ENCODE data around the gene GPC5.

The GPC5 gene

DNA sequence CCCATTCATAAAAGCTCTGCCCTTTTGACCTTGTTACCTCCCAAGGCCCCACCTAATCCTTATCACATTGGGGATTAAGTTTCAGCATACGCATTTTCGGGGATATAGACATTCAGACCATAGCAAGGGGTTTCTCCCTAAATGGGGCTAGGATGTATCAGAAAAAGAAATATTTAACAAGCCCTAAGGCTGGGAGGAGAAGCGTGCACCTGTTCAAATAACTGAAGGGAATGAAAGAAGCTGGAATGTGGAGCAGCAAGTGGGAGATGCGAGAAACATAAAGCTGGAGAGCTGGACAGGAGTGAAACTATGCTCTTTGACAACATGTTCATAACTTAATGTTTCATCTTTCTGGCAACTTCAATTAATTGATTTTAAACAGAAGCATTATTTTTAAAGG, 1016.4 kb downstream of the GPC5 start:
- H3K4me3 ChIP-seq (ENCODE audit: low read depth, low read length): no peak overlapping the region
- DNase-seq (ENCODE audit: low read depth): no peak
- TF ChIP-seq, protein P1, sequence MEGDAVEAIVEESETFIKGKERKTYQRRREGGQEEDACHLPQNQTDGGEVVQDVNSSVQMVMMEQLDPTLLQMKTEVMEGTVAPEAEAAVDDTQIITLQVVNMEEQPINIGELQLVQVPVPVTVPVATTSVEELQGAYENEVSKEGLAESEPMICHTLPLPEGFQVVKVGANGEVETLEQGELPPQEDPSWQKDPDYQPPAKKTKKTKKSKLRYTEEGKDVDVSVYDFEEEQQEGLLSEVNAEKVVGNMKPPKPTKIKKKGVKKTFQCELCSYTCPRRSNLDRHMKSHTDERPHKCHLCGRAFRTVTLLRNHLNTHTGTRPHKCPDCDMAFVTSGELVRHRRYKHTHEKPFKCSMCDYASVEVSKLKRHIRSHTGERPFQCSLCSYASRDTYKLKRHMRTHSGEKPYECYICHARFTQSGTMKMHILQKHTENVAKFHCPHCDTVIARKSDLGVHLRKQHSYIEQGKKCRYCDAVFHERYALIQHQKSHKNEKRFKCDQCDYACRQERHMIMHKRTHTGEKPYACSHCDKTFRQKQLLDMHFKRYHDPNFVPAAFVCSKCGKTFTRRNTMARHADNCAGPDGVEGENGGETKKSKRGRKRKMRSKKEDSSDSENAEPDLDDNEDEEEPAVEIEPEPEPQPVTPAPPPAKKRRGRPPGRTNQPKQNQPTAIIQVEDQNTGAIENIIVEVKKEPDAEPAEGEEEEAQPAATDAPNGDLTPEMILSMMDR (conservative IDR thresholded peaks at IDR 0.05; ENCODE audit: low read depth, low read length): no peak

DNA sequence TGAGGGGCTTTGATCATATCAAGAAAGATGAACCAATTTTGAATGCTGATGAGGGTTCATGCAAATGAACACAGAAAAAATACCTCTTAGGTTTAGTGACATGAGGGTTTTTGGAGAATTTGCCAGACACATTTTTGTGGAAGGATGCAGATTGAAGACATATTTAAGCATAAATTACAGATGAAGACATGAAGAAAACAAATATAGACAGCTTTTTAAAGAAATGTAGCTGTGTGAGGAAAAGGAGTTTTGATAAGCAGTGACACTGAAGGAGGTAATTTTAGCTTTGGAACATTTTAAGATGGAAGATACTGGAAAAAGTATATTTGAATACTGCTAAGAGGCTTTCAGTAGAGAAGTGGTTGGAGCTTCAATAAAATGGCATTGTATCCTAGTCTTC, 1017.4 kb downstream of the GPC5 start:
- TF ChIP-seq, protein P1 (conservative IDR thresholded peaks at IDR 0.05; ENCODE audit: low read depth, low read length): no peak
- no peak for DNase-seq (ENCODE audit: low read depth)
- no peak overlapping the region for H3K4me3 ChIP-seq (ENCODE audit: low read depth, low read length)

DNA sequence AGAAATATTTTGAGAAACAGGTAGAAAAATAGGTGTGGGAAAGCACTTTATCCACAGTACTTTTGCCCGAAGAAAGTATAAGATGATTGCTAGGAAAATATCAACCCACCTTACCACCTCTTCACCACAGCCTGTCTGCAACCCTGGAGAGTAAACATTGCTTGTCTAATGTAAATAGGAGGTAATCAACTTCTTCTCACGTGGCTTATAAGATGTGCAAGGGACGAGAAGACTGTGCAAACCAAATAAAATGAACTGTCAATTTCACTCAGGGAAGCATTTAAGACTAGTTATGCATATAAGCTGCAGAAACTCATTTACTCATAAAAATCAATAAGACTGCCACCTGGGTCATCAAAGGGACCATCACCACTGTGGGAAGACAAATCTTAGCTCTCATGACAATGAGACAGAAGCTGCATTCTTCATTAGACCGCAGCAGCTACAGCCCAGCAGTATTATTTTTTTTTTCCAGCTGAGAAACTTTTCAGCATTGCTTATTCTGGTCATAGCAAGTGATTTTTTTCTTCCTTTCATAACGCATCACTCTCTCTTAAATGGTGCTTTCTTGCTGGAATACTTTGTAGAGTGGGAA, 1020.5 kb downstream of the GPC5 start:
- TF ChIP-seq, protein P1 (conservative IDR thresholded peaks at IDR 0.05; ENCODE audit: low read depth, low read length): no peak
- DNase-seq (ENCODE audit: low read depth): peak; percentile 12
- H3K4me3 ChIP-seq (ENCODE audit: low read depth, low read length): no peak overlapping the region

DNA sequence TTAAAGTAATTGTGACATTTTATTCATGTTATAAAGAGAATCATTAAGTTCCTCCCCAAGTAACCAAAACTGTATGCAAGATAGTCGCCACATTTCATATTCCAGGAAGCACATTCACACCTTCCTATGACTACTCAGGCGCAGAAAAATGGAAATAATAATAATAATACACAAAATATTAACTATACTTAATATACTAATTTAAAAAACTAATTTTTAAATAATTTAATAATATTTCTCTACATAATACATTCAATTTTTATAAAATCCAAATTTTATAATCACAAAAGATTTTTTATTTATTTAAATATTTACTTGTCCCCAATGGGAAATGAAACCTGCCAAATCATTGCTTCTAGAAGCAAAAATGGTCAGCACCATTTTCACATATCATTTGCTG, 1030.8 kb downstream of the GPC5 start:
- DNase-seq (ENCODE audit: low read depth): no peak
- H3K4me3 ChIP-seq (ENCODE audit: low read depth, low read length): no peak overlapping the region
- TF ChIP-seq, protein P1 (conservative IDR thresholded peaks at IDR 0.05; ENCODE audit: low read depth, low read length): no peak

DNA sequence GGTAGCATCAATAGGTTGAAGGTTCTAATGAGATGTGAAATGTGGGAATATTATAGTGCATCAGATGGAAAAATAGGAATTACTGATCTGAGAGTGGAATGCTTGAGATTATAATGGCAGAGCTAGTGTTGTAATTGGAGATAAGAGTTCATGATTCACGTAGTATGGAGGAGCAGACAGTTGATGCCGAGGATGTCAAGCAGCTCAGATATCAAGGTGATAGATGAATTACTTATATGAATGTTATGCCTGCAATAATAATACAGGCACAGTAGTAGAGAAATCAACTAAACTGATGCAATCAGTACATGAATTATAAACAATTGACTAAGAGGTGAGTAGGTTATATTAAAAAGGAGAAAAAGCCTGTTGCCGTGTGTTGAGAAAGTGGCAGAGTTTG, 1035.0 kb downstream of the GPC5 start:
- TF ChIP-seq, protein P1 (conservative IDR thresholded peaks at IDR 0.05; ENCODE audit: low read depth, low read length): no peak
- DNase-seq (ENCODE audit: low read depth): no peak
- no peak overlapping the region for H3K4me3 ChIP-seq (ENCODE audit: low read depth, low read length)

DNA sequence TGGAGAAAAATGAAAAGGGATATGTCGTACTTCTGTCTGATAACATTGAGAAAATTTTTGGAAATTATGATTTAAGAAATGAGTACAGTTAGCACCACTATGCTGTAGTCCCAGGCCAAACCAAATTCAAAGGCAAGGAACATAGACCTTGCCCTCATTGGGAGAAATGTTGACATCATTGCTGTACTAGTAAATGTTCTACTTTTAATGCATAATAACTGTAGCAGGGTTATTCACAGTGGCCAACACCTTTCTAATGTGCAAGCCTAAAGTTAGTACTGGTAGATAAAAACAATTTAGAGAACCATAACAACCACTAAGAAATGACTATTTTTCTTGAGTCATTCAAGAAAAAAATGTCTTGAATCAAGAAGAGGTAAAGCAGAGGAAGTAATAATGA, 1035.5 kb downstream of the GPC5 start:
- TF ChIP-seq, protein P1 (conservative IDR thresholded peaks at IDR 0.05; ENCODE audit: low read depth, low read length): no peak
- H3K4me3 ChIP-seq (ENCODE audit: low read depth, low read length): no peak overlapping the region
- no peak for DNase-seq (ENCODE audit: low read depth)

DNA sequence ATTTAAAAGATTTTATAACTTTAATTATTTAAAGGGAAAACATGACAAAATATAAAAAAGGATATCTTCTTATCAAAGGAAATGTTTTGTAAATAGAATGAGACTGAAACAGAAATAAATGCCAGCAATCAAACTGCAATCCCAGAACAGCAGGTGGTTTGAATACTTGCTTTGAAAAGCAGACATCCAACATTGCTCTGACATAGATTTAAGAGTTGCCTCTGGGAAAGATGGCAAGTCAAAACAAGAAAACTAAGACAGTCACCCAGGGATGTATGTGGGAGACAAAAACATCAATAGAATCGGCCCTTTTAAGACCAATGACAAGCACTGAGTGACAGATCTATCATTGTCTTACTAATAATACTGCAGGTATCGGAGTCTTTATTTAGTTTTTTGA, 1038.5 kb downstream of the GPC5 start:
- TF ChIP-seq, protein P1 (conservative IDR thresholded peaks at IDR 0.05; ENCODE audit: low read depth, low read length): no peak
- DNase-seq (ENCODE audit: low read depth): no peak
- H3K4me3 ChIP-seq (ENCODE audit: low read depth, low read length): no peak overlapping the region

Measured in choroid plexus epithelial cell (primary cell).